ENCODE data around the gene UNC13B. TPM values are rescaled to one million over a fixed set of nuclear protein-coding genes. Genes with fewer than 3 reads are reported as not detected.

UNC13B gene
- total and polyA plus RNA-seq, 9 of the 15 experiments (the other 6 are each of a cell fraction or from before 2014, with no cell fraction given): 2.4 to 11.5 (median 8.6) TPM

DNA sequence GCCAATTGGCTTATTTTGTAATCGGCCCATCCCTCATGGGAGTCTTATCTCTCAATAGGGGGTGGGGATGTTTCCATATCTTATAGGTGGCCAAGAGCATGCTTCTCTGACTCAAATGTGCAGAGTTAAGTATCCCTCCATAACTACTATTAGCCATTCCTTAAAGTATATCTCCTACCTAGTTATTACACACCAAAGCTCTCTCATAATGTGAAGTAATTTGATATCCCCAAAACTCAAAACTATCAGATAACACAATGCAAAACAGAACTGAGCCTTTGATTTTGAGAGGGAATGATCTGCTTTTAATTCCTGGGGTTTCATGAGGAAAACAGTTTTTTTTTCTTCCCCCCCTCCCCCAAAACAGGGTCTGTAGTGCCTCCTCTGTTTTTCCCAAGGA lies 28.4 kb downstream of the UNC13B start:
- in situ Hi-C loops (cut with MboI) (no loop called here), intact Hi-C loops (cut with micrococcal nuclease) (loop anchor here (5.0 kb wide), 2 partner anchors 67 to 287 kb away; no protein-coding TSS in a partner anchor)
- H3K79me2 ChIP-seq (ENCODE audit: control insufficient read depth, insufficient read depth, low read length): no peaks in the 10 kb centered on the region
- 13% methylated on average over 1 of the region's 1 CpG for WGBS (ENCODE audit: insufficient coverage, low coverage, missing lambda C conversion rate)
- no peaks in the 10 kb centered on the region for H3K36me3 ChIP-seq (ENCODE audit: control insufficient read depth, insufficient read depth, low read length)
- no peak overlapping the region for H2AFZ ChIP-seq (ENCODE audit: low read depth, low read length)
- ChIA-PET POLR2A (no interaction called here), CTCF (ENCODE audit: low intra/inter-chr PET ratio) (no interaction called here)
- H3K27me3 ChIP-seq (ENCODE audit: control insufficient read depth in 2 of 2, insufficient read depth in 2 of 2, low read length in 2 of 2): no peaks in the 10 kb centered on the region
- DNase-seq (ENCODE audit: extremely low read depth in 1 of 4, low spot score in 3 of 4) (no peak), ATAC-seq (no peak), FAIRE-seq (no peak)
- no peak overlapping the region for H3K4me3 ChIP-seq
- H3K27ac ChIP-seq (ENCODE audit: extremely low read depth, low read depth, low read length): no peak overlapping the region
- H3K4me2 ChIP-seq (ENCODE audit: insufficient read depth, low read length): no peak overlapping the region
- peaks cover 0 to 3% of the 10 kb centered on the region in 2 experiments; a peak in 1 of 5 replicates for H3K4me1 ChIP-seq (replicated peaks in 1 of 2; ENCODE audit: control insufficient read depth in 2 of 2, insufficient read depth in 2 of 2, low read length in 2 of 2)
- no peak overlapping the region for H3K9ac ChIP-seq (ENCODE audit: insufficient read depth in 1 of 2, low read depth in 2 of 2, low read length in 2 of 2)
- no TSS peak for BruUV-seq (replicated peaks)
- H3K9me1 ChIP-seq (ENCODE audit: control insufficient read depth, insufficient read depth, low read length): no peaks in the 10 kb centered on the region
- no peaks in the 10 kb centered on the region for H3K9me3 ChIP-seq (replicated peaks; ENCODE audit: control insufficient read depth, insufficient read depth, low read depth, low read length)
- no peaks in the 10 kb centered on the region for H4K20me1 ChIP-seq (replicated peaks; ENCODE audit: control insufficient read depth, insufficient read depth, low read length)
- TF ChIP-seq ZBTB26 (CRISPR knock-in tag; IDR thresholded peaks at IDR 0.05) (no peak), TAF15 (IDR thresholded peaks at IDR 0.05; ENCODE audit: low read depth, low read length) (no peak), FOXJ2 (tag; IDR thresholded peaks at IDR 0.05) (no peak), RBFOX2 (IDR thresholded peaks at IDR 0.05; ENCODE audit: low read depth, low read length) (no peak), ZNF280A (IDR thresholded peaks at IDR 0.05; ENCODE audit: low read depth, partially characterized antibody) (no peak), ARID4B (CRISPR knock-in tag; IDR thresholded peaks at IDR 0.05) (no peak)
- TF ChIP-seq, protein P1, sequence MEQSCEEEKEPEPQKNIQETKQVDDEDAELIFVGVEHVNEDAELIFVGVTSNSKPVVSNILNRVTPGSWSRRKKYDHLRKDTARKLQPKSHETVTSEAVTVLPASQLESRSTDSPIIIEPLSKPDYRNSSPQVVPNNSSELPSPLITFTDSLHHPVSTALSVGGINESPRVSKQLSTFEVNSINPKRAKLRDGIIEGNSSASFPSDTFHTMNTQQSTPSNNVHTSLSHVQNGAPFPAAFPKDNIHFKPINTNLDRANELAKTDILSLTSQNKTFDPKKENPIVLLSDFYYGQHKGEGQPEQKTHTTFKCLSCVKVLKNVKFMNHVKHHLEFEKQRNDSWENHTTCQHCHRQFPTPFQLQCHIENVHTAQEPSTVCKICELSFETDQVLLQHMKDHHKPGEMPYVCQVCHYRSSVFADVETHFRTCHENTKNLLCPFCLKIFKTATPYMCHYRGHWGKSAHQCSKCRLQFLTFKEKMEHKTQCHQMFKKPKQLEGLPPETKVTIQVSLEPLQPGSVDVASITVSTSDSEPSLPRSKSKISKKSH (CRISPR knock-in tag; IDR thresholded peaks at IDR 0.05): no peak
